MM.1S (cell line): Measurements from ENCODE around the gene NLRP3.

Experiments used
- DNase-seq: peaks from one replicate; pipeline ENCODE4 v3.0.0-alpha.2; 2015
- H2AFZ ChIP-seq: fragments of 300-600 bp; sonication (generic); 2 replicates; pipeline ENCODE4 v1.6.0; 2016; ENCODE audit warnings: antibody characterized with exemption, low read length
- H3F3A ChIP-seq: fragments of 300-600 bp; sonication (generic); 2 replicates; pipeline ENCODE4 v1.6.1; 2016; ENCODE audit warnings: mild to moderate bottlenecking, antibody characterized with exemption, low read length, moderate library complexity, mixed read lengths; ENCODE audit not compliant: insufficient read depth
- H3K27ac ChIP-seq: fragments of 300-600 bp; sonication (generic); 2 replicates; pipeline ENCODE4 v1.5.1; 2016; ENCODE audit warnings: mild to moderate bottlenecking, low read length
- H3K27me3 ChIP-seq: fragments of 300-600 bp; sonication (generic); replicated peaks from 2 replicates; pipeline ENCODE4 v1.6.0; 2016; ENCODE audit warnings: low read length; ENCODE audit not compliant: insufficient read depth
- H3K36me3 ChIP-seq: fragments of 300-600 bp; sonication (generic); replicated peaks from 2 replicates; pipeline ENCODE4 v1.6.1; 2016; ENCODE audit warnings: mild to moderate bottlenecking, low read length, mixed read lengths; ENCODE audit not compliant: insufficient read depth
- H3K4me1 ChIP-seq: fragments of 300-600 bp; sonication (generic); 2 replicates; pipeline ENCODE4 v1.6.1; 2016; ENCODE audit warnings: low read length, mixed read lengths
- H3K4me2 ChIP-seq: fragments of 300-600 bp; sonication (generic); 2 replicates; pipeline ENCODE4 v1.6.0; 2016; ENCODE audit warnings: low read depth, low read length
- H3K4me3 ChIP-seq: fragments of 300-600 bp; sonication (generic); 2 replicates; pipeline ENCODE4 v1.5.1; 2016; ENCODE audit warnings: low read length, mixed read lengths
- H3K79me2 ChIP-seq: fragments of 300-600 bp; sonication (generic); 2 replicates; pipeline ENCODE4 v1.6.1; 2016; ENCODE audit warnings: mixed run types, low read length, mixed read lengths
- H3K9ac ChIP-seq: fragments of 300-600 bp; sonication (generic); 2 replicates; pipeline ENCODE4 v1.6.1; 2016; ENCODE audit warnings: low read length, mixed read lengths
- H3K9me2 ChIP-seq: fragments of 300-600 bp; sonication (generic); replicated peaks from 2 replicates; pipeline ENCODE4 v1.6.1; 2016; ENCODE audit warnings: mild to moderate bottlenecking, low read length, mixed read lengths; ENCODE audit not compliant: insufficient read depth
- H3K9me3 ChIP-seq: fragments of 300-600 bp; sonication (generic); replicated peaks from 2 replicates; pipeline ENCODE4 v1.6.1; 2016; ENCODE audit warnings: mild to moderate bottlenecking, low read length, mixed read lengths; ENCODE audit not compliant: insufficient read depth
- H4K20me1 ChIP-seq: fragments of 300-600 bp; sonication (generic); 2 replicates; pipeline ENCODE4 v1.6.1; 2016; ENCODE audit warnings: mild to moderate bottlenecking, low read length, moderate library complexity, mixed read lengths; ENCODE audit not compliant: insufficient read depth
- EZH2 ChIP-seq: fragments of 300-600 bp; sonication (generic); optimal IDR thresholded peaks from 2 replicates; pipeline ENCODE3; 2017; ENCODE audit warnings: low read depth, mild to moderate bottlenecking, antibody characterized with exemption, low read length, mixed read lengths
- EZH2phosphoT487 ChIP-seq: fragments of 300-600 bp; sonication (generic); IDR thresholded peaks from 2 replicates; pipeline ENCODE4 v1.6.1; 2018; ENCODE audit warnings: antibody characterized with exemption, low read length
- TF ChIP-seq, protein P1 (sequence below): fragments of 300-600 bp; sonication (generic); IDR thresholded peaks from 2 replicates; pipeline ENCODE4 v1.5.1; 2016; ENCODE audit warnings: antibody characterized with exemption, low read length, mixed read lengths

The NLRP3 gene

DNA sequence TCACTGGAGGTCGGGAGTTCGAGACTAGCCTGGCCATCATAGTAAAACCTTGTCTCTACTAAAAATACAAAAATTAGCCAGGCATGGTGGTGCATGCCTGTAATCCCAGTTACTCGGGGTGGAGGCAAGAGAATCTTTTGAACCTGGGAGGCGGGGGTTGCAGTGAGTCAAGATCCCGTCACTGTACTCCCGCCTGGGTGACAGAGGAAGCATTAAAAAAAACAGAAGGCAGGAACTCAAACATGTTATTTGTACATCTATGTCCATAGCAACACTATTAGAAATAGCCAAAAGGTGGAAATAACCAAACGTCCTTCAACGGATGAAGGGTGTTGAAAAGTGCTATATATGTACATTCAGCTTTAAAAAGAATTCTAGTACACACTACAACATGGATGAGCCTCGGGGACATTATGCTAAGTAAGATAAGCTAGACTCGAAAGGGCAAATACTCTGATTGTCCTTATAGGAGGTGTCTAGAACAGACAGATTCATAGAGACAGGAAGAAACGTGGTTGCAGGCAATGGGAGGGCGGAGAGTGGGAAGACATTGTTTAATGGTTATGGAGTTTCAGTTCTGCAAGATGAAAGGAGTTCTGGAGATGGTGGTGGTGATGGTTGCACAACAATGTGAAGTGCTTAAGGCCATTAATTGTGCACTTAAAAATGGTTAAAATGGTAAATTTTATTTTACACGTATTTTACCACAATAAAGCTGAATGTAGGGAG is 19.2 kb downstream of the NLRP3 start:
- H3K9me3 ChIP-seq, result no peaks in the 10 kb centered on the region
- H3K9me2 ChIP-seq, result no peaks in the 10 kb centered on the region
- H3K27me3 ChIP-seq, result no peaks in the 10 kb centered on the region
- no peak overlapping the region for H2AFZ ChIP-seq
- no peaks in the 10 kb centered on the region for H4K20me1 ChIP-seq
- no peak overlapping the region for H3K9ac ChIP-seq
- H3F3A ChIP-seq, result no peaks in the 10 kb centered on the region
- DNase-seq, result no peak
- no peaks in the 10 kb centered on the region for H3K79me2 ChIP-seq
- no peaks in the 10 kb centered on the region for H3K4me1 ChIP-seq
- TF ChIP-seq EZH2phosphoT487 (no peak), EZH2 (no peak)
- TF ChIP-seq, protein P1, sequence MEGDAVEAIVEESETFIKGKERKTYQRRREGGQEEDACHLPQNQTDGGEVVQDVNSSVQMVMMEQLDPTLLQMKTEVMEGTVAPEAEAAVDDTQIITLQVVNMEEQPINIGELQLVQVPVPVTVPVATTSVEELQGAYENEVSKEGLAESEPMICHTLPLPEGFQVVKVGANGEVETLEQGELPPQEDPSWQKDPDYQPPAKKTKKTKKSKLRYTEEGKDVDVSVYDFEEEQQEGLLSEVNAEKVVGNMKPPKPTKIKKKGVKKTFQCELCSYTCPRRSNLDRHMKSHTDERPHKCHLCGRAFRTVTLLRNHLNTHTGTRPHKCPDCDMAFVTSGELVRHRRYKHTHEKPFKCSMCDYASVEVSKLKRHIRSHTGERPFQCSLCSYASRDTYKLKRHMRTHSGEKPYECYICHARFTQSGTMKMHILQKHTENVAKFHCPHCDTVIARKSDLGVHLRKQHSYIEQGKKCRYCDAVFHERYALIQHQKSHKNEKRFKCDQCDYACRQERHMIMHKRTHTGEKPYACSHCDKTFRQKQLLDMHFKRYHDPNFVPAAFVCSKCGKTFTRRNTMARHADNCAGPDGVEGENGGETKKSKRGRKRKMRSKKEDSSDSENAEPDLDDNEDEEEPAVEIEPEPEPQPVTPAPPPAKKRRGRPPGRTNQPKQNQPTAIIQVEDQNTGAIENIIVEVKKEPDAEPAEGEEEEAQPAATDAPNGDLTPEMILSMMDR, result no peak
- no peaks in the 10 kb centered on the region for H3K36me3 ChIP-seq
- H3K4me2 ChIP-seq, result no peak overlapping the region
- H3K27ac ChIP-seq, result no peak overlapping the region
- H3K4me3 ChIP-seq, result no peak overlapping the region

DNA sequence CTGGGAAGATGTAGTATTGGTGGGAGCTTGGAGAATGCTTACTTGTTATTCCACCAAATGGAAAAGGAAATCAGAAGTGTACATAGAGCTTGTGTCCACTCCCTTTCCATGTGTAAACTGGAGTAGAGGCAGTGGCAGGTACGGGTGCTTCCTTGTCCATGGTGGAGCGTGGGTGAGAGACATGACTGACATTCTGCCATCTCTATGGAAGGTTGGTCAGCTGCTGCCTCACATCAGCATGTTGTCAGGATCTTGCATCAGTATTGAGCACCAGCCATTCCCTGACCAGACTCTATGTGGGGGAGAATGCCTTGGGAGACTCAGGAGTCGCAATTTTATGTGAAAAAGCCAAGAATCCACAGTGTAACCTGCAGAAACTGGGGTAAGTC is 19.8 kb downstream of the NLRP3 start:
- no peaks in the 10 kb centered on the region for H3K36me3 ChIP-seq
- no peaks in the 10 kb centered on the region for H3K9me3 ChIP-seq
- no peak overlapping the region for H3K27ac ChIP-seq
- TF ChIP-seq EZH2phosphoT487, result no peak
- TF ChIP-seq, protein P1, result no peak
- TF ChIP-seq EZH2, result no peak
- no peak overlapping the region for H3K4me2 ChIP-seq
- no peaks in the 10 kb centered on the region for H3K9me2 ChIP-seq
- H3K9ac ChIP-seq, result no peak overlapping the region
- DNase-seq, result no peak
- no peak overlapping the region for H3K4me3 ChIP-seq
- no peaks in the 10 kb centered on the region for H3K27me3 ChIP-seq
- no peak overlapping the region for H2AFZ ChIP-seq
- H3K4me1 ChIP-seq, result no peaks in the 10 kb centered on the region
- H3K79me2 ChIP-seq, result no peaks in the 10 kb centered on the region
- no peaks in the 10 kb centered on the region for H3F3A ChIP-seq
- no peaks in the 10 kb centered on the region for H4K20me1 ChIP-seq

DNA sequence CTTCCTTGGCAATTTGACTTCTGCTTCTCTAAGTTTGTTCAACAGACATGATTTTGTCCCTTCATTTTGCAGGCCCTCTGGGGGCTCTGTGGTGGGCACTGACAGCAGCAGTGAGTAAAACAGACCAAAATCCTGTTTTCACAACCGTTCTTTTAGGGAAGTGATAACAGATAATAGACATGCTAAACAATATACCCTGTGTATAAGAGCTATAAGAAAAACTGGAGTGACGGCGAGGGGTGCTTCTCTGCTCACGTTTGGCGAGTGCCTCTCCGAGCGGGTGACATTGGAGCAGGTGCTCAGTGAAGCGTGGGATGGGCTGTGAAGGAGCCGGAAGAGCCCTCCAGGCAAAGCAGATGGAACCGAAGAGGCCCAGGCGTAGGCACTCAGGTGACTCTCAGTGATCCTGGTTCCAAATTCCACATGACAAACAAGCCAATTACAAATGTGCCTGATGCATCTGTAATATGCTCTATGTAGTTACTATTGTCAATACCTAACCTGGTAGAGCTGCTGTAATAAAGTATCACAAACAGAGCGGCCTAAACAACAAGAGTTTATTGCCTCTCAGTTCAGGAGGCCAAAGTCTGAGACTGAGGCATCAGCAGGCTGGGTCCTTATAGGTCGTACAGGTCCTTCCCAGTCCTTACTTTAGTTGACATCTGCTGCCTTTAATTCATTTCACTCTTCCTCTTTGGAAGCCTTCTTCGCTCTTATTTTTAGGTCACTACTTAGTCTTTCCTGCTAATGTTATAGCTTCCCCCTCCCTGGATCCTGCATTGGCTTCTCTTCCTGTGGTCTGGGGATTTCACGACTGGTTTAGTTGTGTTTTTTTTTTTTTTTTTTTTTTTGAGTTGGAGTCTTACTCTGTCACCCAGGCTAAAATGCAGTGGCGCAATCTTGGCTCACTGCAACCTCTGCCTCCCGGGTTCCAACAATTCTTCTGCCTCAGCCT is 21.9 kb downstream of the NLRP3 start:
- Histone ChIP-seq H3K79me2 (no peaks in the 10 kb centered on the region), H3K36me3 (no peaks in the 10 kb centered on the region), H3K4me1 (no peaks in the 10 kb centered on the region), H4K20me1 (no peaks in the 10 kb centered on the region), H3K9me2 (no peaks in the 10 kb centered on the region), H3K27ac (no peak overlapping the region), H2AFZ (no peak overlapping the region), H3K4me2 (no peak overlapping the region), H3K4me3 (no peak overlapping the region), H3F3A (no peaks in the 10 kb centered on the region), H3K27me3 (no peaks in the 10 kb centered on the region), H3K9me3 (no peaks in the 10 kb centered on the region), H3K9ac (no peak overlapping the region)
- DNase-seq, result no peak
- no peak for TF ChIP-seq EZH2phosphoT487
- no peak for TF ChIP-seq EZH2
- TF ChIP-seq, protein P1, result no peak
